22Rv1 (cell line): ENCODE measurements around the gene EFCAB10.

Source experiments
- ZFX ChIP-seq: fragments of 450-650 bp; IDR thresholded peaks from 2 replicates; pipeline ENCODE4 v1.6.1; 2017; ENCODE audit warnings: antibody characterized with exemption, borderline replicate concordance
- TF ChIP-seq, protein P1 (sequence below): fragments of 450-650 bp; IDR thresholded peaks from 2 replicates; pipeline ENCODE4 v1.5.1; 2017; ENCODE audit warnings: mild to moderate bottlenecking

DNA sequence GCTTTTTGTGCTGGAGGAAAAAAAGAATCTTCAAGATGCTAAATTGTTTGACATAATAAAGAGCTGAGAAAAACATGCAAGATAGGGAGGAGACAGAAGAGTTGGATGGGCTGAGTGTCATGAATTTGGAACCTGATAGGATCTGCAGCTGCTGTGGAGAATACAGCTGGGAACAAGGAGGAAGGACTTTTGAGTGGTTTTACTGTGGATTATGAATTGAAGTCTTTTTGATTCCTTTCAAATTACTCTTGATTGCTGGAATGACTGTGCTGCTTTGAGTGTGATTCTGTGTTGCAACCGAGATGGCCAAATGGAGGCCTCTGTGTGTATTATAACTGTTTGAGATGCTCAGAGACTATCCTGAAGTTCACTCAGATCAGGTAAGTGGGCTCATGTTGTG is 4.0 kb downstream of the EFCAB10 start:
- TF ChIP-seq, protein P1, sequence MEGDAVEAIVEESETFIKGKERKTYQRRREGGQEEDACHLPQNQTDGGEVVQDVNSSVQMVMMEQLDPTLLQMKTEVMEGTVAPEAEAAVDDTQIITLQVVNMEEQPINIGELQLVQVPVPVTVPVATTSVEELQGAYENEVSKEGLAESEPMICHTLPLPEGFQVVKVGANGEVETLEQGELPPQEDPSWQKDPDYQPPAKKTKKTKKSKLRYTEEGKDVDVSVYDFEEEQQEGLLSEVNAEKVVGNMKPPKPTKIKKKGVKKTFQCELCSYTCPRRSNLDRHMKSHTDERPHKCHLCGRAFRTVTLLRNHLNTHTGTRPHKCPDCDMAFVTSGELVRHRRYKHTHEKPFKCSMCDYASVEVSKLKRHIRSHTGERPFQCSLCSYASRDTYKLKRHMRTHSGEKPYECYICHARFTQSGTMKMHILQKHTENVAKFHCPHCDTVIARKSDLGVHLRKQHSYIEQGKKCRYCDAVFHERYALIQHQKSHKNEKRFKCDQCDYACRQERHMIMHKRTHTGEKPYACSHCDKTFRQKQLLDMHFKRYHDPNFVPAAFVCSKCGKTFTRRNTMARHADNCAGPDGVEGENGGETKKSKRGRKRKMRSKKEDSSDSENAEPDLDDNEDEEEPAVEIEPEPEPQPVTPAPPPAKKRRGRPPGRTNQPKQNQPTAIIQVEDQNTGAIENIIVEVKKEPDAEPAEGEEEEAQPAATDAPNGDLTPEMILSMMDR = no peak
- no peak for TF ChIP-seq ZFX
